Germinal center (tissue), 1 donor: ENCODE data around the gene KIAA0232.
"Not testable (repeated sequence)": the region's sequence is repeated elsewhere in the genome, so short reads cannot be mapped to it uniquely, and the experiment has no call there.

Experiments used
- DNase-seq: peaks from one replicate; pipeline ENCODE4 v3.0.0; 2012; ENCODE audit warnings: mixed read lengths, low spot score

The KIAA0232 gene

GRCh38 chr4:6804082-6804752, 21.7 kb downstream of the KIAA0232 start:
- DNase-seq = no peak

GRCh38 chr4:6806924-6807626, 24.5 kb downstream of the KIAA0232 start:
- no peak for DNase-seq

GRCh38 chr4:6808259-6808658, 25.7 kb downstream of the KIAA0232 start:
- DNase-seq = no peak

- DNase-seq = no peak
Observed at GRCh38 chr4:6811165-6811564, 28.6 kb downstream of the KIAA0232 start.

- DNase-seq = no peak
Observed at GRCh38 chr4:6812766-6813165, 30.2 kb downstream of the KIAA0232 start.

GRCh38 chr4:6813725-6814124, 31.2 kb downstream of the KIAA0232 start:
- DNase-seq = no peak

GRCh38 chr4:6815029-6815836, 32.7 kb downstream of the KIAA0232 start:
- no peak for DNase-seq

- DNase-seq = no peak
Observed at GRCh38 chr4:6819295-6819694, 36.8 kb downstream of the KIAA0232 start.

- no peak for DNase-seq
Observed at GRCh38 chr4:6820695-6821094, 38.2 kb downstream of the KIAA0232 start.

- no peak for DNase-seq
Observed at GRCh38 chr4:6824071-6824470, 41.5 kb downstream of the KIAA0232 start.

GRCh38 chr4:6824772-6825402, 42.4 kb downstream of the KIAA0232 start:
- no peak for DNase-seq

GRCh38 chr4:6825403-6825802, 42.9 kb downstream of the KIAA0232 start:
- DNase-seq = no peak

- DNase-seq = no peak
Observed at GRCh38 chr4:6826781-6827508, 44.4 kb downstream of the KIAA0232 start.

- no peak for DNase-seq
Observed at GRCh38 chr4:6829086-6829485, 46.6 kb downstream of the KIAA0232 start.

GRCh38 chr4:6834867-6835266, 52.3 kb downstream of the KIAA0232 start:
- no peak for DNase-seq

GRCh38 chr4:6835616-6836015, 53.1 kb downstream of the KIAA0232 start:
- DNase-seq = not testable (repeated sequence)

GRCh38 chr4:6837106-6837505, 54.6 kb downstream of the KIAA0232 start:
- not testable (repeated sequence) for DNase-seq

GRCh38 chr4:6839579-6839978, 57.1 kb downstream of the KIAA0232 start:
- no peak for DNase-seq

GRCh38 chr4:6840062-6840976, 57.8 kb downstream of the KIAA0232 start:
- DNase-seq = no peak

GRCh38 chr4:6845027-6845426, 62.5 kb downstream of the KIAA0232 start:
- no peak for DNase-seq

GRCh38 chr4:6845574-6845973, 63.0 kb downstream of the KIAA0232 start:
- no peak for DNase-seq
